ENCODE data around the gene ANGPT4.

Gene ANGPT4

GRCh38 chr20:822651-823573, 93.2 kb downstream of the ANGPT4 start:
- no peak for DNase-seq

- DNase-seq: no peak
Measured at GRCh38 chr20:821731-822065, 94.4 kb downstream of the ANGPT4 start.

- DNase-seq: no peak
Measured at GRCh38 chr20:821046-821730, 94.9 kb downstream of the ANGPT4 start.

- no peak for DNase-seq
Measured at GRCh38 chr20:820323-820953, 95.7 kb downstream of the ANGPT4 start.
